Activated T-cell treated with anti-CD3 and anti-CD28 coated beads, Interleukin-2, amount 50 U/mL, for 24 hours (primary cell): ENCODE measurements around the gene FRS2.
A peak's percentile ranks its signal among the peaks of the same experiment; 100 is the strongest.

Experiments
- DNase-seq: peaks from one replicate; pipeline ENCODE4 v3.0.0-alpha.2; 2020
- H3K27ac Mint-ChIP-seq: 2 replicates; pipeline ENCODE4 v1.8.0; 2020; ENCODE audit warnings: mild to moderate bottlenecking, mixed read lengths
- H3K27me3 Mint-ChIP-seq: 2 replicates; pipeline ENCODE4 v1.8.0; 2020; ENCODE audit warnings: mixed read lengths
- H3K36me3 Mint-ChIP-seq: 2 replicates; pipeline ENCODE4 v1.8.0; 2020; ENCODE audit warnings: low read depth, mixed read lengths
- H3K4me1 Mint-ChIP-seq: 2 replicates; pipeline ENCODE4 v1.8.0; 2020; ENCODE audit warnings: low read depth, mixed read lengths
- H3K4me3 Mint-ChIP-seq: 2 replicates; pipeline ENCODE4 v1.8.0; 2020; ENCODE audit warnings: mild to moderate bottlenecking, moderate library complexity, mixed read lengths
- H3K9me3 Mint-ChIP-seq: 2 replicates; pipeline ENCODE4 v1.8.0; 2020; ENCODE audit warnings: mixed read lengths

Gene FRS2

GRCh38 chr12:69519871-69520270, 49.7 kb downstream of the FRS2 start:
- no peak overlapping the region for H3K27ac Mint-ChIP-seq
- no peaks in the 10 kb centered on the region for H3K27me3 Mint-ChIP-seq
- peaks cover 27% of the 10 kb centered on the region for H3K9me3 Mint-ChIP-seq
- DNase-seq = no peak
- H3K36me3 Mint-ChIP-seq = peaks cover 29% of the 10 kb centered on the region
- H3K4me3 Mint-ChIP-seq = no peak overlapping the region
- H3K4me1 Mint-ChIP-seq = peaks cover 48% of the 10 kb centered on the region

GRCh38 chr12:69523433-69524330, 53.5 kb downstream of the FRS2 start:
- Mint-ChIP-seq H3K4me1 (peaks cover 63% of the 10 kb centered on the region), H3K36me3 (peaks cover 27% of the 10 kb centered on the region), H3K9me3 (peaks cover 27% of the 10 kb centered on the region), H3K27ac (no peak overlapping the region), H3K4me3 (no peak overlapping the region), H3K27me3 (no peaks in the 10 kb centered on the region)
- no peak for DNase-seq

GRCh38 chr12:69524331-69524630, 54.1 kb downstream of the FRS2 start:
- peaks cover 68% of the 10 kb centered on the region for H3K4me1 Mint-ChIP-seq
- no peaks in the 10 kb centered on the region for H3K27me3 Mint-ChIP-seq
- no peak for DNase-seq
- H3K4me3 Mint-ChIP-seq = no peak overlapping the region
- H3K27ac Mint-ChIP-seq = no peak overlapping the region
- peaks cover 25% of the 10 kb centered on the region for H3K36me3 Mint-ChIP-seq
- H3K9me3 Mint-ChIP-seq = peaks cover 27% of the 10 kb centered on the region

- Mint-ChIP-seq H3K27ac (no peak overlapping the region), H3K27me3 (no peaks in the 10 kb centered on the region), H3K36me3 (peaks cover 23% of the 10 kb centered on the region), H3K9me3 (peaks cover 22% of the 10 kb centered on the region), H3K4me1 (peaks cover 63% of the 10 kb centered on the region), H3K4me3 (no peak overlapping the region)
- no peak for DNase-seq
Observed at GRCh38 chr12:69524755-69525469, 54.7 kb downstream of the FRS2 start.

- H3K27me3 Mint-ChIP-seq = no peaks in the 10 kb centered on the region
- no peak for DNase-seq
- H3K4me3 Mint-ChIP-seq = no peak overlapping the region
- peaks cover 54% of the 10 kb centered on the region for H3K4me1 Mint-ChIP-seq
- H3K9me3 Mint-ChIP-seq = peaks cover 3% of the 10 kb centered on the region
- H3K36me3 Mint-ChIP-seq = peaks cover 15% of the 10 kb centered on the region
- peak overlapping the region; percentile 69 for H3K27ac Mint-ChIP-seq
Observed at GRCh38 chr12:69527506-69528272, 57.5 kb downstream of the FRS2 start.

GRCh38 chr12:69529021-69529420, 58.8 kb downstream of the FRS2 start:
- Mint-ChIP-seq H3K4me1 (peaks cover 51% of the 10 kb centered on the region), H3K27ac (peak overlapping the region; percentile 19), H3K27me3 (no peaks in the 10 kb centered on the region), H3K36me3 (peaks cover 19% of the 10 kb centered on the region), H3K4me3 (no peak overlapping the region), H3K9me3 (no peaks in the 10 kb centered on the region)
- DNase-seq = no peak

- Mint-ChIP-seq H3K4me3 (no peak overlapping the region), H3K9me3 (no peaks in the 10 kb centered on the region), H3K27me3 (no peaks in the 10 kb centered on the region), H3K27ac (peak overlapping the region; percentile 28), H3K4me1 (peaks cover 23% of the 10 kb centered on the region), H3K36me3 (peaks cover 40% of the 10 kb centered on the region)
- DNase-seq = no peak
Observed at GRCh38 chr12:69533844-69534243, 63.7 kb downstream of the FRS2 start.

GRCh38 chr12:69534389-69534822, 64.2 kb downstream of the FRS2 start:
- DNase-seq = no peak
- Mint-ChIP-seq H3K4me1 (peaks cover 19% of the 10 kb centered on the region), H3K36me3 (peaks cover 42% of the 10 kb centered on the region), H3K9me3 (no peaks in the 10 kb centered on the region), H3K27me3 (no peaks in the 10 kb centered on the region), H3K27ac (peak overlapping the region; percentile 71), H3K4me3 (peak overlapping the region; percentile 23)

- peaks cover 9% of the 10 kb centered on the region for H3K9me3 Mint-ChIP-seq
- no peak overlapping the region for H3K4me3 Mint-ChIP-seq
- no peak overlapping the region for H3K27ac Mint-ChIP-seq
- H3K36me3 Mint-ChIP-seq = peaks cover 61% of the 10 kb centered on the region
- no peak for DNase-seq
- H3K4me1 Mint-ChIP-seq = peaks cover 5% of the 10 kb centered on the region
- H3K27me3 Mint-ChIP-seq = no peaks in the 10 kb centered on the region
Observed at GRCh38 chr12:69540987-69541386, 70.8 kb downstream of the FRS2 start.

GRCh38 chr12:69544087-69544486, 73.9 kb downstream of the FRS2 start:
- peaks cover 50% of the 10 kb centered on the region for H3K36me3 Mint-ChIP-seq
- H3K27me3 Mint-ChIP-seq = no peaks in the 10 kb centered on the region
- H3K9me3 Mint-ChIP-seq = peaks cover 9% of the 10 kb centered on the region
- no peak overlapping the region for H3K27ac Mint-ChIP-seq
- H3K4me1 Mint-ChIP-seq = peaks cover 15% of the 10 kb centered on the region
- DNase-seq = no peak
- H3K4me3 Mint-ChIP-seq = no peak overlapping the region

- peaks cover 47% of the 10 kb centered on the region for H3K36me3 Mint-ChIP-seq
- peaks cover 15% of the 10 kb centered on the region for H3K4me1 Mint-ChIP-seq
- no peak overlapping the region for H3K27ac Mint-ChIP-seq
- H3K9me3 Mint-ChIP-seq = peaks cover 9% of the 10 kb centered on the region
- no peaks in the 10 kb centered on the region for H3K27me3 Mint-ChIP-seq
- no peak for DNase-seq
- no peak overlapping the region for H3K4me3 Mint-ChIP-seq
Observed at GRCh38 chr12:69545081-69545480, 74.9 kb downstream of the FRS2 start.

GRCh38 chr12:69546693-69547438, 76.7 kb downstream of the FRS2 start:
- no peaks in the 10 kb centered on the region for H3K27me3 Mint-ChIP-seq
- peaks cover 34% of the 10 kb centered on the region for H3K36me3 Mint-ChIP-seq
- peaks cover 9% of the 10 kb centered on the region for H3K9me3 Mint-ChIP-seq
- no peak overlapping the region for H3K4me3 Mint-ChIP-seq
- H3K4me1 Mint-ChIP-seq = peaks cover 15% of the 10 kb centered on the region
- DNase-seq = no peak
- H3K27ac Mint-ChIP-seq = peak overlapping the region; percentile 38

GRCh38 chr12:69548687-69549086, 78.5 kb downstream of the FRS2 start:
- Mint-ChIP-seq H3K4me1 (peaks cover 13% of the 10 kb centered on the region), H3K4me3 (no peak overlapping the region), H3K27ac (no peak overlapping the region), H3K36me3 (peaks cover 20% of the 10 kb centered on the region), H3K27me3 (no peaks in the 10 kb centered on the region), H3K9me3 (peaks cover 4% of the 10 kb centered on the region)
- no peak for DNase-seq
